Liver (tissue), 9 donors: Measurements from ENCODE around the gene DNAH1. TPM values are rescaled to one million over a fixed set of nuclear protein-coding genes. Genes with fewer than 3 reads are reported as not detected.

Experiments
- DNase-seq: peaks from one replicate; pipeline ENCODE4 v3.0.0-alpha.2; 2017; ENCODE audit warnings: low spot score
- H3K27ac ChIP-seq, 2 donors: one replicate each; pipeline ENCODE4 v1.7.0; 2013; ENCODE audit warnings: inconsistent platforms in 2 of 2, low read length in 2 of 2, control low read depth in 1 of 2, low read depth in 1 of 2, mild to moderate bottlenecking in 1 of 2
- H3K27me3 ChIP-seq, 4 donors: one replicate each; pipeline versions ENCODE4 v1.6.1 to v1.7.0; 2013; ENCODE audit warnings: low read length in 3 of 4, inconsistent platforms in 1 of 4, mild to moderate bottlenecking in 1 of 4, moderate library complexity in 1 of 4; ENCODE audit not compliant: control insufficient read depth in 4 of 4, insufficient read depth in 4 of 4
- H3K36me3 ChIP-seq, 4 donors: one replicate each; pipeline versions ENCODE4 v1.6.1 to v1.7.0; 2013; ENCODE audit warnings: low read length in 3 of 4, mild to moderate bottlenecking in 3 of 4, low read depth in 1 of 4, moderate library complexity in 1 of 4; ENCODE audit not compliant: control insufficient read depth in 4 of 4, insufficient read depth in 3 of 4
- H3K4me1 ChIP-seq, 4 donors: one replicate each; pipeline versions ENCODE4 v1.6.1 to v1.7.0; 2013; ENCODE audit warnings: low read length in 3 of 4, mild to moderate bottlenecking in 3 of 4, moderate library complexity in 1 of 4; ENCODE audit not compliant: control insufficient read depth in 4 of 4, insufficient read depth in 4 of 4
- H3K4me3 ChIP-seq, 3 donors: one replicate each; pipeline versions ENCODE4 v1.6.1 to v1.7.0; 2013; ENCODE audit warnings: low read length in 3 of 3, control low read depth in 1 of 3, low read depth in 1 of 3, mild to moderate bottlenecking in 1 of 3
- H3K9ac ChIP-seq, 2 donors: one replicate each; pipeline ENCODE4 v1.7.0; 2013; ENCODE audit warnings: low read length in 2 of 2, mild to moderate bottlenecking in 2 of 2, moderate library complexity in 2 of 2, control low read depth in 1 of 2, low read depth in 1 of 2
- H3K9me3 ChIP-seq, 4 donors: one replicate each; pipeline versions ENCODE4 v1.6.1 to v1.7.0; 2013; ENCODE audit warnings: low read length in 3 of 4; ENCODE audit not compliant: control insufficient read depth in 4 of 4
- CTCF ChIP-seq: fragments of 150-350 bp; IDR thresholded peaks from 2 replicates; pipeline ENCODE4 v1.5.1; 2017; ENCODE audit warnings: improper control_type of control experiment, low read depth, low read length; ENCODE audit not compliant: missing input control
- EGR1 ChIP-seq, 2 donors: IDR thresholded peaks; 2 replicates each; pipeline ENCODE4 v1.6.1; 2016 to 2018; ENCODE audit warnings: antibody characterized with exemption in 2 of 2, low read depth in 2 of 2
- FOXA1 ChIP-seq: IDR thresholded peaks from 2 replicates; pipeline ENCODE4 v1.6.1; 2016; ENCODE audit warnings: antibody characterized with exemption
- FOXA2 ChIP-seq: IDR thresholded peaks from 2 replicates; pipeline ENCODE4 v1.6.1; 2016; ENCODE audit warnings: antibody characterized with exemption
- GABPA ChIP-seq, 2 donors: IDR thresholded peaks in 1 of 2; conservative IDR thresholded peaks in 1 of 2; 2 replicates each; pipeline ENCODE4 v1.6.1; 2016; ENCODE audit warnings: antibody characterized with exemption in 2 of 2, mild to moderate bottlenecking in 1 of 2, moderate library complexity in 1 of 2
- HNF4A ChIP-seq, 2 donors: conservative IDR thresholded peaks; 2 replicates each; pipeline ENCODE4 v1.6.1; 2016; ENCODE audit warnings: antibody characterized with exemption in 2 of 2, mild to moderate bottlenecking in 2 of 2
- HNF4G ChIP-seq: IDR thresholded peaks from 2 replicates; pipeline ENCODE4 v1.6.1; 2016; ENCODE audit warnings: antibody characterized with exemption
- JUND ChIP-seq, 2 donors: IDR thresholded peaks; 2 replicates each; pipeline ENCODE4 v1.6.1; 2016; ENCODE audit warnings: antibody characterized with exemption in 2 of 2
- NR2F2 ChIP-seq: IDR thresholded peaks from 2 replicates; pipeline ENCODE4 v1.6.1; 2016; ENCODE audit warnings: antibody characterized with exemption
- RAD21 ChIP-seq, 2 donors: IDR thresholded peaks; 2 replicates each; pipeline ENCODE4 v1.6.1; 2016; ENCODE audit warnings: antibody characterized with exemption in 2 of 2, mild to moderate bottlenecking in 2 of 2
- REST ChIP-seq: IDR thresholded peaks from 2 replicates; pipeline ENCODE4 v1.6.1; 2016; ENCODE audit warnings: antibody characterized with exemption, mild to moderate bottlenecking
- RXRA ChIP-seq, 2 donors: IDR thresholded peaks; 2 replicates each; pipeline ENCODE4 v1.6.1; 2017 to 2018; ENCODE audit warnings: antibody characterized with exemption in 2 of 2, mild to moderate bottlenecking in 1 of 2
- SP1 ChIP-seq: IDR thresholded peaks from 2 replicates; pipeline ENCODE4 v1.6.1; 2018; ENCODE audit warnings: antibody characterized with exemption, mild to moderate bottlenecking
- TAF1 ChIP-seq: conservative IDR thresholded peaks from 2 replicates; pipeline ENCODE4 v1.6.1; 2016; ENCODE audit warnings: antibody characterized with exemption, mild to moderate bottlenecking
- YY1 ChIP-seq: IDR thresholded peaks from 2 replicates; pipeline ENCODE4 v1.6.1; 2016; ENCODE audit warnings: antibody characterized with exemption, mild to moderate bottlenecking
- ZBTB33 ChIP-seq: IDR thresholded peaks from 2 replicates; pipeline ENCODE4 v1.6.1; 2016; ENCODE audit warnings: antibody characterized with exemption
- WGBS: extraction: QIAGEN DNeasy Blood & Tissue Kit; methylation state at CpG from one replicate; pipeline ENCODE4 v1.1.7; 2013; 5-methylcytosine and 5-hydroxymethylcytosine counted together
- polyA plus RNA-seq, 2 donors: library from polyadenylated mRNA; stranded (reverse) in 1 of 2; unstranded in 1 of 2; fragments of 200-250 nt in 1 of 2; fragments of >200 nt in 1 of 2; fragmentation: Nextera tagmentation in 1 of 2; extraction: Ambion mirVana in 1 of 2; gene quantifications; one replicate each; pipeline versions ENCODE4 v1.2.1 to v1.2.3, GENCODE V29; 2013 to 2015
- total RNA-seq, 2 donors: library from RNA; depleted of rRNA; stranded (reverse); fragments of >200 nt; gene quantifications; one replicate each; pipeline ENCODE4 v1.2.3, GENCODE V29; 2014
- TF ChIP-seq, protein P1 (sequence below): IDR thresholded peaks from 2 replicates; pipeline ENCODE4 v1.6.1; 2016; ENCODE audit warnings: antibody characterized with exemption
- TF ChIP-seq, protein P2 (sequence below): IDR thresholded peaks from 2 replicates; pipeline ENCODE4 v1.6.1; 2016; ENCODE audit warnings: antibody characterized with exemption
- donor health status: healthy.
- donor health status: healthy.
- donor health status: healthy.
- donor health status: healthy.
- donor health status: healthy.

DNAH1 gene
- total and polyA plus RNA-seq, 4 donors = 1.5 to 6.0 (median 2.5) TPM

DNA sequence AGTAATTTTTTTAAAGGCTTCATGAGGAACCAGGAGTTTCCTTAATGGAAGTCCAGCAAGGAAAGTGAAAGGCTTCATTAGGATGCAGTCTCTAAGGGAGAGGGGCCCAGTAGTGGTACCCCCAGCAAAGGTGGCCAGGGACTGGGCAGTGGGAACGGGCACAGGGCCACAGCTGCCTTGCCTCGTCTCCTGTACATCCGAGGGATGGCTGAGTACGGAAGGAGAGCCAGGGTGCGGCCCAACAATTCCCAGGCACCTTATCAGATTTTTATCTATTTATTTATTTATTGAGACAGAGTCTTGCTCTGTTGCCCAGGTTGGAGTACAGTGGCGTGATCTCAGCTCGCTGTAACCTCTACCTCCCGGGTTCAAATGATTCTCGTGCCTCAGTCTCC lies 114.3 kb downstream of the DNAH1 start:
- Histone ChIP-seq H3K27ac (no peak overlapping the region), H3K4me3 (no peak overlapping the region), H3K36me3 (no peaks in the 10 kb centered on the region), H3K27me3 (no peaks in the 10 kb centered on the region), H3K4me1 (no peaks in the 10 kb centered on the region), H3K9ac (no peak overlapping the region), H3K9me3 (no peaks in the 10 kb centered on the region)
- TF ChIP-seq HNF4A (conservative IDR thresholded peaks at IDR 0.05) = no peak
- TF ChIP-seq RAD21 (IDR thresholded peaks at IDR 0.05) = no peak
- no peak for TF ChIP-seq SP1
- TF ChIP-seq, protein P1, sequence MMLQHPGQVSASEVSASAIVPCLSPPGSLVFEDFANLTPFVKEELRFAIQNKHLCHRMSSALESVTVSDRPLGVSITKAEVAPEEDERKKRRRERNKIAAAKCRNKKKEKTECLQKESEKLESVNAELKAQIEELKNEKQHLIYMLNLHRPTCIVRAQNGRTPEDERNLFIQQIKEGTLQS = no peak
- TF ChIP-seq HNF4G = no peak
- no peak for TF ChIP-seq ZBTB33
- no peak for TF ChIP-seq YY1
- no peak for TF ChIP-seq EGR1 (IDR thresholded peaks at IDR 0.05; ENCODE audit: low read depth in 2 of 2)
- TF ChIP-seq, protein P2, sequence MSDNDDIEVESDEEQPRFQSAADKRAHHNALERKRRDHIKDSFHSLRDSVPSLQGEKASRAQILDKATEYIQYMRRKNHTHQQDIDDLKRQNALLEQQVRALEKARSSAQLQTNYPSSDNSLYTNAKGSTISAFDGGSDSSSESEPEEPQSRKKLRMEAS = no peak
- no peak for TF ChIP-seq NR2F2
- no peak for TF ChIP-seq REST
- TF ChIP-seq FOXA1 = no peak
- TF ChIP-seq GABPA (IDR thresholded peaks at IDR 0.05 in 1 of 2, conservative IDR thresholded peaks at IDR 0.05 in 1 of 2) = no peak
- TF ChIP-seq JUND (IDR thresholded peaks at IDR 0.05) = no peak
- TF ChIP-seq TAF1 = no peak
- TF ChIP-seq FOXA2 = no peak
- DNase-seq = no peak
- 92% methylated on average over 9 of the region's 9 CpGs for WGBS

DNA sequence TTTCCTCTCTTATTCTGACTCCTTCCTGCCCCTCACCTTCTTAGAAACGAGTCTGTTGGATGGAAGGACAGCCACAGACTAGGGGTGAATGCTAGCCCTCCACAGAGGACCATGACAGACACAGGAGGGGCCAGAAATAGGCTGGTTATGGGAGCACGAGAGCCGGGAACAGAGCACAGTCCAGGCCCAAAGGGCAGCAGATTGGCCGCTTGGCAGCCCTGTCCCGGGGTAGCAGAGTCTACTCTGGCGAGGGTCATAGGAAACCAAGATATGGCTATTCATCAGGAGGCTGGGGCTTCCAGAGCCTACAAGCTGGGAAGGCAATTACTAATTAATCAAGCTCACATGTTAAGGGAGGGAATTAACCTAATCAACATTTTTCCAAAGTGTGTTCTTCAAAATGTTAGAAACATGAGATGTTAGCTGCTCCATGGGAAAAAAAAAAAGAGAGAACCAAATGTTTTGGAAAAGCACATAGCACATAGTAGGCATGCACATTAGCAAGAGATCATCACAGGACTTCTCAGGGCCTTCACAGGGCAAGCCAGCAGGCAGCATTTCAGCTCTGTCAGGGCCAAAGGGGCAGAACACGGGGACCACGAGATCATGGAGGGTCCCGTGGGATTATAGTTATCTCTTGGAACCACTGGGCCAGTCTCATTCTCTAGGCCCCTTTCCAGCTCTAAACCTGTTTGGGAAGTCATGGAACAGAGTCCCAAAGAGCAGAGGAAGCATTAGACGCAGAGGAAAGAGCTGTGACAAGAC lies 115.5 kb downstream of the DNAH1 start:
- Histone ChIP-seq H3K36me3 (no peaks in the 10 kb centered on the region), H3K9ac (no peak overlapping the region), H3K9me3 (no peaks in the 10 kb centered on the region), H3K4me3 (no peak overlapping the region), H3K27ac (no peak overlapping the region), H3K27me3 (no peaks in the 10 kb centered on the region), H3K4me1 (no peaks in the 10 kb centered on the region)
- no peak for DNase-seq
- 82% methylated on average over 10 of the region's 10 CpGs for WGBS
- TF ChIP-seq ZBTB33 (no peak), SP1 (no peak), NR2F2 (no peak), TAF1 (no peak), FOXA1 (no peak), CTCF (no peak), EGR1 (IDR thresholded peaks at IDR 0.05; ENCODE audit: low read depth in 2 of 2) (no peak), YY1 (no peak), RXRA (IDR thresholded peaks at IDR 0.05) (no peak), JUND (IDR thresholded peaks at IDR 0.05) (no peak), FOXA2 (no peak)
- TF ChIP-seq, protein P2 = no peak
